ENCODE data around the gene BCAS3.

- TF ChIP-seq CTCF (IDR thresholded peaks at IDR 0.05 in 4 of 5, conservative IDR thresholded peaks at IDR 0.05 in 1 of 5) (no peak), POLR2A (IDR thresholded peaks at IDR 0.05) (no peak)
Observed at GRCh38 chr17:60754057-60754604, 76.5 kb downstream of the BCAS3 start.
